B cell (primary cell): Measurements from ENCODE around the gene MRPL28. TPM values are rescaled to one million over a fixed set of nuclear protein-coding genes. Genes with fewer than 3 reads are reported as not detected.
A peak's percentile ranks its signal among the peaks of the same experiment; 100 is the strongest.

ENCODE experiments used
- ATAC-seq: fragments of 200-7000 bp; cut with Tn5 transposase; one replicate; pipeline ENCODE4 v1.10.0; 2021; ENCODE audit warnings: low read depth, mild to moderate bottlenecking, moderate number of reproducible peaks, moderate library complexity
- CTCF ChIA-PET: fragments of 350-600 bp; sonication (Branson Sonifier 250); formaldehyde crosslinking; loops from one replicate; lab custom pipeline; 2021; ENCODE audit warnings: antibody characterized with exemption, inconsistent platforms; lab: Charles Lee
- POLR2A ChIA-PET: fragments of 350-600 bp; sonication (Branson Sonifier 250); formaldehyde crosslinking; loops from one replicate; lab custom pipeline; 2021; ENCODE audit warnings: antibody characterized with exemption; lab: Charles Lee
- DNase-seq: peaks from one replicate; pipeline ENCODE4 v3.0.0; 2013
- H2AFZ ChIP-seq: 2 replicates; pipeline ENCODE4 v1.6.1; 2012; ENCODE audit warnings: mild to moderate bottlenecking, low read depth, low read length; ENCODE audit not compliant: insufficient read depth, poor library complexity, severe bottlenecking
- H3K27ac ChIP-seq, 2 donors: 1 replicate in 1 of 2; 2 replicates in 1 of 2; pipeline ENCODE4 v1.5.1; 2012 to 2013; ENCODE audit warnings: low read length in 2 of 2, mild to moderate bottlenecking in 2 of 2, moderate library complexity in 1 of 2
- H3K27me3 ChIP-seq, 4 experiments: fragments of 200-600 bp in 1 of 4; sonication (generic) in 1 of 4; replicated peaks in 1 of 4; 1 replicate in 2 of 4; 2 replicates in 2 of 4; pipeline versions ENCODE4 v1.6.1 to v1.7.0; 2013 to 2016; ENCODE audit warnings: low read length in 3 of 4, mild to moderate bottlenecking in 2 of 4, mixed read lengths in 1 of 4, moderate library complexity in 1 of 4; ENCODE audit not compliant: insufficient read depth in 4 of 4, control insufficient read depth in 3 of 4; ENCODE audit errors: control extremely low read depth in 1 of 4
- H3K36me3 ChIP-seq, 2 experiments: replicated peaks in 1 of 2; 1 replicate in 1 of 2; 2 replicates in 1 of 2; pipeline versions ENCODE4 v1.6.1 to v1.7.1; 2013; ENCODE audit warnings: low read length in 1 of 2; ENCODE audit not compliant: insufficient read depth in 2 of 2, control insufficient read depth in 1 of 2; ENCODE audit errors: control extremely low read depth in 1 of 2, extremely low read depth in 1 of 2
- H3K4me1 ChIP-seq, 2 donors: fragments of 200-600 bp in 1 of 2; sonication (generic) in 1 of 2; 1 replicate in 1 of 2; 2 replicates in 1 of 2; pipeline versions ENCODE4 v1.5.1 to v1.6.1; 2013 to 2017; ENCODE audit warnings: low read length in 2 of 2; ENCODE audit not compliant: control insufficient read depth in 2 of 2, insufficient read depth in 2 of 2
- H3K4me2 ChIP-seq: replicated peaks from 2 replicates; pipeline ENCODE3; 2012; ENCODE audit warnings: mild to moderate bottlenecking, low read depth, low read length; ENCODE audit not compliant: poor library complexity, severe bottlenecking
- H3K4me3 ChIP-seq, 5 experiments: fragments of 200-600 bp in 1 of 5; sonication (generic) in 1 of 5; 1 replicate in 3 of 5; 2 replicates in 2 of 5; pipeline versions ENCODE4 v1.5.1 to v1.7.0; 2011 to 2016; ENCODE audit warnings: low read length in 4 of 5, mild to moderate bottlenecking in 4 of 5, low read depth in 2 of 5, control low read depth in 1 of 5, moderate library complexity in 1 of 5; ENCODE audit not compliant: insufficient read depth in 1 of 5; ENCODE audit errors: control extremely low read depth in 1 of 5, extremely low read depth in 1 of 5
- H3K79me2 ChIP-seq: fragments of 200-600 bp; sonication (generic); one replicate; pipeline ENCODE4 v1.6.0; 2016; ENCODE audit warnings: low read length; ENCODE audit not compliant: control insufficient read depth, insufficient read depth
- H3K9ac ChIP-seq: fragments of 200-600 bp; sonication (generic); 2 replicates; pipeline ENCODE4 v1.6.1; 2017; ENCODE audit warnings: mild to moderate bottlenecking, low read length, moderate library complexity
- H3K9me3 ChIP-seq, 3 donors: one replicate each; pipeline versions ENCODE4 v1.6.1 to v1.7.1; 2013; ENCODE audit warnings: low read length in 2 of 3; ENCODE audit not compliant: control insufficient read depth in 2 of 3, insufficient read depth in 1 of 3; ENCODE audit errors: control extremely low read depth in 1 of 3
- H4K20me1 ChIP-seq: 2 replicates; pipeline ENCODE4 v1.6.0; 2012; ENCODE audit warnings: mild to moderate bottlenecking, low read length; ENCODE audit not compliant: insufficient read depth, control insufficient read depth, poor library complexity, severe bottlenecking
- H3K27ac Mint-ChIP-seq: one replicate; pipeline ENCODE4 v1.8.0; 2021; ENCODE audit warnings: mixed read lengths
- H3K27me3 Mint-ChIP-seq: one replicate; pipeline ENCODE4 v1.8.0; 2021; ENCODE audit warnings: mixed read lengths
- H3K4me1 Mint-ChIP-seq: one replicate; pipeline ENCODE4 v1.8.0; 2021; ENCODE audit warnings: mixed read lengths
- H3K4me3 Mint-ChIP-seq: one replicate; pipeline ENCODE4 v1.8.0; 2021; ENCODE audit warnings: mixed read lengths
- H3K9me3 Mint-ChIP-seq: one replicate; pipeline ENCODE4 v1.8.0; 2022; ENCODE audit warnings: mixed read lengths; ENCODE audit not compliant: insufficient read depth
- CTCF ChIP-seq: fragments of 200-600 bp; IDR thresholded peaks from one replicate; pipeline ENCODE4 v1.8.0; 2022; ENCODE audit warnings: antibody characterized with exemption, mild to moderate bottlenecking
- EZH2 ChIP-seq: IDR thresholded peaks from 2 replicates; pipeline ENCODE4 v1.6.1; 2012; ENCODE audit warnings: borderline replicate concordance, low read depth, mild to moderate bottlenecking, moderate library complexity, low read length; ENCODE audit not compliant: insufficient read depth, poor library complexity, severe bottlenecking
- WGBS: methylation state at CpG from one replicate; pipeline ENCODE4 v1.1.5; 2013; ENCODE audit warnings: missing lambda C conversion rate; ENCODE audit not compliant: insufficient coverage; 5-methylcytosine and 5-hydroxymethylcytosine counted together
- intact Hi-C: fragments of 100-400 bp; cut with micrococcal nuclease; formaldehyde crosslinking; loops from one replicate; pipeline ENCODE4 v1.10.0; 2022
- polyA plus RNA-seq: library from polyadenylated mRNA; depleted of rRNA; stranded (reverse); fragments of >200 nt; gene quantifications from 2 replicates; pipeline ENCODE4 v1.2.3, GENCODE V29; 2012
- total RNA-seq, 2 donors: library from RNA; stranded (reverse); fragments of 120-200 nt in 1 of 2; gene quantifications; 1 replicate in 1 of 2; 2 replicates in 1 of 2; pipeline versions ENCODE4 v1.2.3 to v1.2.4, GENCODE V29; 2013 to 2022

MRPL28 gene
- total and polyA plus RNA-seq, 2 donors (not counting 1 experiment from before 2014, with no cell fraction given): 44.3 to 67.7 TPM

- H3K4me1 Mint-ChIP-seq: peaks cover 43% of the 10 kb centered on the region
- 12% methylated on average over 54 of the region's 55 CpGs for WGBS
- POLR2A ChIA-PET: interaction anchor here (1.2 kb wide), 1 partner anchor 89 kb away, joined by 4 read pairs; no protein-coding TSS in a partner anchor
- Histone ChIP-seq H4K20me1 (peaks cover 77% of the 10 kb centered on the region), H3K9me3 (no peaks in the 10 kb centered on the region), H3K79me2 (peaks cover 61% of the 10 kb centered on the region), H3K4me2 (peak overlapping the region; percentile 84), H2AFZ (peak overlapping the region; percentile 30), H3K27ac (peak overlapping the region; percentile 60 to 65), H3K4me3 (peak overlapping the region in 4 of 5 experiments; percentile 33 to 58 (median 41)), H3K4me1 (peaks cover 22 to 34% of the 10 kb centered on the region in 2 donors), H3K27me3 (no peaks in the 10 kb centered on the region), H3K9ac (peak overlapping the region; percentile 54), H3K36me3 (peaks cover 0 to 2% of the 10 kb centered on the region in 2 experiments)
- no peaks in the 10 kb centered on the region for H3K9me3 Mint-ChIP-seq
- peak; percentile 74 for ATAC-seq
- DNase-seq: peak; percentile 81
- no peaks in the 10 kb centered on the region for H3K27me3 Mint-ChIP-seq
- intact Hi-C loops: no loop called here
- peak overlapping the region; percentile 81 for H3K4me3 Mint-ChIP-seq
- H3K27ac Mint-ChIP-seq: peak overlapping the region; percentile 61
- CTCF ChIA-PET: no interaction called here
- TF ChIP-seq EZH2: no peak
- no peak for TF ChIP-seq CTCF
These were observed 45.6 kb downstream of the MRPL28 start for GRCh38 chr16:324451-325334.

- no peaks in the 10 kb centered on the region for H3K9me3 ChIP-seq
- peak overlapping the region; percentile 50 for H3K27ac Mint-ChIP-seq
- H3K27me3 ChIP-seq: no peaks in the 10 kb centered on the region
- H3K27ac ChIP-seq: peak overlapping the region; percentile 60 to 65
- intact Hi-C loops: no loop called here
- peak overlapping the region; percentile 81 for H3K4me3 Mint-ChIP-seq
- peaks cover 79% of the 10 kb centered on the region for H4K20me1 ChIP-seq
- H3K4me2 ChIP-seq: peak overlapping the region; percentile 84
- CTCF ChIA-PET: no interaction called here
- 93% methylated on average over 17 of the region's 17 CpGs for WGBS
- H3K9me3 Mint-ChIP-seq: no peaks in the 10 kb centered on the region
- H3K4me1 ChIP-seq: peaks cover 22 to 34% of the 10 kb centered on the region in 2 donors
- H2AFZ ChIP-seq: no peak overlapping the region
- no peaks in the 10 kb centered on the region for H3K27me3 Mint-ChIP-seq
- TF ChIP-seq EZH2: no peak
- no peak for TF ChIP-seq CTCF
- H3K4me3 ChIP-seq: peak overlapping the region in 2 of 5 experiments; percentile 45 to 58
- peaks cover 41% of the 10 kb centered on the region for H3K4me1 Mint-ChIP-seq
- H3K9ac ChIP-seq: peak overlapping the region; percentile 54
- POLR2A ChIA-PET: interaction anchor here (1.2 kb wide), 1 partner anchor 89 kb away, joined by 4 read pairs; no protein-coding TSS in a partner anchor
- no peak for ATAC-seq
- no peak for DNase-seq
- peaks cover 2 to 3% of the 10 kb centered on the region in 2 experiments for H3K36me3 ChIP-seq
- H3K79me2 ChIP-seq: peaks cover 61% of the 10 kb centered on the region
These were observed 46.2 kb downstream of the MRPL28 start for GRCh38 chr16:324201-324450.
